ENCODE data around the gene NRXN3.
A peak's percentile ranks its signal among the peaks of the same experiment; 100 is the strongest.

The NRXN3 gene

DNA sequence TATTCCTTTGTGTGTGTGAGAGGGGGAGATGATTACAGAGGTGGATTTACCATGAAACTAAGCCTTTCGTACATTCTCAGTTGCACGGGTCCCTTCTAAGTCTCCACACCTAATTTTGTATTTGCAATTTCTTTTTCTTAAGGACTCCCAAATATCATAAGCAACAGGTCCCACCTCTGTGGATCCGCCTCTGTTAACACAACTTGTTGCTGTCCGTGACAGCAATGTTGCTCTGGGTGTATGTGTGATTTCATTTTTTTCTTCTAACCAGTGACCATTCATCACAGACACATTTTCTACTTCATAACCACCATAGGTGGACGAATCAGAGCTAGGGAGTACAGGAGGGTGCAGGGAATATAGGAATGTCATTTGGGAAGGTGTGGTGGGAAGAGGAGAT is 81.1 kb downstream of the NRXN3 start:
- no peak for DNase-seq (ENCODE audit: low read depth)
- TF ChIP-seq, protein P1, sequence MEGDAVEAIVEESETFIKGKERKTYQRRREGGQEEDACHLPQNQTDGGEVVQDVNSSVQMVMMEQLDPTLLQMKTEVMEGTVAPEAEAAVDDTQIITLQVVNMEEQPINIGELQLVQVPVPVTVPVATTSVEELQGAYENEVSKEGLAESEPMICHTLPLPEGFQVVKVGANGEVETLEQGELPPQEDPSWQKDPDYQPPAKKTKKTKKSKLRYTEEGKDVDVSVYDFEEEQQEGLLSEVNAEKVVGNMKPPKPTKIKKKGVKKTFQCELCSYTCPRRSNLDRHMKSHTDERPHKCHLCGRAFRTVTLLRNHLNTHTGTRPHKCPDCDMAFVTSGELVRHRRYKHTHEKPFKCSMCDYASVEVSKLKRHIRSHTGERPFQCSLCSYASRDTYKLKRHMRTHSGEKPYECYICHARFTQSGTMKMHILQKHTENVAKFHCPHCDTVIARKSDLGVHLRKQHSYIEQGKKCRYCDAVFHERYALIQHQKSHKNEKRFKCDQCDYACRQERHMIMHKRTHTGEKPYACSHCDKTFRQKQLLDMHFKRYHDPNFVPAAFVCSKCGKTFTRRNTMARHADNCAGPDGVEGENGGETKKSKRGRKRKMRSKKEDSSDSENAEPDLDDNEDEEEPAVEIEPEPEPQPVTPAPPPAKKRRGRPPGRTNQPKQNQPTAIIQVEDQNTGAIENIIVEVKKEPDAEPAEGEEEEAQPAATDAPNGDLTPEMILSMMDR (conservative IDR thresholded peaks at IDR 0.05; ENCODE audit: low read depth, low read length) = no peak
- H3K4me3 ChIP-seq (ENCODE audit: low read length) = no peak overlapping the region

DNA sequence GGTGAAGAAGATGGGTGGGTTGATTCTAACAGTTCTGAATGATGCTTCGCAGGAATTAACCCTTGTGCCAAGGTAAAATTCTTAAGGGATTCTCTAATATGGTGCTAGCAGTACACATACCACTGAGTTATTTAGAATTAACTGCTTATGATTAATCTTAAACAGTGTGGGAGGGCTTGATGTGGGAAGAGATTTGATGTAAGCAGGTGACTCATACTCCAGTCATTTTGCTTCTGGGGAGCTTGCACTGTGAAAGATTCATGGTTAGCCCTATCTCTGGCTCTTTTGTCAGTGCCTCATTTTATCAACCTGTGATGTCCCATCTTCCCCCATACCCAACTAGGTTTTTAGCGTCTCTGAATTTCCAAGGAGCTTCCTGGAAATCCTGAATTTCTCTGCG is 83.8 kb downstream of the NRXN3 start:
- no peak overlapping the region for H3K4me3 ChIP-seq (ENCODE audit: low read length)
- TF ChIP-seq, protein P1 (conservative IDR thresholded peaks at IDR 0.05; ENCODE audit: low read depth, low read length) = no peak
- peak; percentile 80 for DNase-seq (ENCODE audit: low read depth)

DNA sequence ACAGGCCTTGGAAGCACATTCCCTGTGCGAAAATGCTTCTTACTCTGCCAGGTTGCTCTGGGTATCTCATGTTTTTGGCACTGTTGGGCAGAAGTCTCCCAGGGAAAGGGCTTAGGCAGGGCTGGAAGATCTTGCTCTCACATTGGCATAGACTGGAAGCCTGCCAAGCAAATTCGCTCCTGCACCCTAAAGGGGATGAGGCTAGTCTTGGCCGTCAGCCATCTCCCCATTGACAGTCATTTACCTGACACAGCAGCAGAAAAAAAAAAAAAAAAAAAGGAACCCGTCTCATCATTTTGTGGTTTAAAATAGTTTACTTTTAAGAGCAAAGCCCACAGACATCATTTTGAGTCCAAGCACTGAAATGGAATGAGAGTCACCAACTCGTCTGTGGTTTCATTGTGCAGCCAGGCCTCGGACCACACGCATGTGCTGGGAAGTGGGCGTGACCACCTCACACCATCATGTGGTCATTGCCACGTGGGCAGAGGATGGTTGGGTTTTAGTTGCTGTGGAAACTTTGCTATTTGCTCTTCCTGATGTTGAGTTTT is 84.8 kb downstream of the NRXN3 start:
- TF ChIP-seq, protein P1 (conservative IDR thresholded peaks at IDR 0.05; ENCODE audit: low read depth, low read length) = no peak
- no peak for DNase-seq (ENCODE audit: low read depth)
- H3K4me3 ChIP-seq (ENCODE audit: low read length) = no peak overlapping the region

DNA sequence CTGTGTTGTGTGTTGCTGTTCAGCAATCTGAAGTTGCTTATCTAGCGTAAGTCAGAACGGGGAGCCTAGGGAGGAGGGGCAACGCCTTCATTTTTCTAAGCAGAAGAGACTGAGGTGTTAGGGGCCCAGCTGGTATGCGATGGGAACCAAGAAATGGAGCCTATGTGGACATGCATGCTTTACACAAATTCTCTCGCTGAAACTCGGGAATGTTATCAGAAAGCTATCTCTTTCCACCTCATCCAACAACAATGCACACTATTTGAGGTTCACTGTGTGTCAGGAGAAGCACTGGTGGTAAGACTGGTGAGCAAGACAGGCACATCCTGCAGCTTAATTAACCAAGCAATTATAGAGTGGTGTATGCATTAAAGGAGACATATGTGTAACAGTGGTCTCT is 89.7 kb downstream of the NRXN3 start:
- TF ChIP-seq, protein P1 (conservative IDR thresholded peaks at IDR 0.05; ENCODE audit: low read depth, low read length) = no peak
- DNase-seq (ENCODE audit: low read depth) = no peak
- H3K4me3 ChIP-seq (ENCODE audit: low read length) = no peak overlapping the region

DNA sequence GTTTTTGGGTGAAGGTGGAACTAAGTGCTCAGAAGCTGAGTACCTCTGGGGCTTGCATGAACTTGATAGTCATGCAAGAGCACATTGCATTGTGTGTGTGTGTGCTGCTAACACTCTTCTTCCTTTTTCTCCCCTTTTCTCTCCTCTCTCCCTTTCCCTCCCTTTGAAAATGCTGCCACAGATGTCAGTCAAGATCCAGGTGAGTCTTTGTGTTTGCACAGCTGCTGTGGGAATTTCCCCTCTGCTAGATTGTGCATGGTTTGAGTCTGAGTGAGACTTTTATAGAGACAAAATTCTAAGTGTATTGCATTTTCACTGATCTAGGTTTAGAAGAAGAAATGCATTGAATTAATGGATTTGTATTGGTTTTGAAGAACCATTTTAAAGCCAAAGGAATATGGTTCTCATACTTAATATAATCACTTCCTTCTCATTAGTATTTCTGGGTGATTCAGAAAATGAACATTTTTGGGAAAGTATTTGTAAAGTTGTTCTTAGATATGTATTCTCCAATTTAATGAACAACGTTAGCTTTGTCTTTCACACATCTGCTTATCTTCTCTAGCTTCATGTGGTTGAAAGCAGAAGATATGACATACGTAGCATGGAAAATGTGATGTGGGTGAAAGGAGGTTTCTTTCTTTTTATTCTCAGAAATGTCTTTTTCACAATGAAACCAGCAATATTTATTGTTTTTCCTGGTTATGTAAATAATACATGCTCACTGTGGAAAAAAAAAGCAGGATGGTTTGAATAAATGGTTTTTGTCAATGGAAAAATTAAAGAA is 108.5 kb downstream of the NRXN3 start:
- H3K4me3 ChIP-seq (ENCODE audit: low read length) = no peak overlapping the region
- no peak for DNase-seq (ENCODE audit: low read depth)
- TF ChIP-seq, protein P1 (conservative IDR thresholded peaks at IDR 0.05; ENCODE audit: low read depth, low read length) = no peak

DNA sequence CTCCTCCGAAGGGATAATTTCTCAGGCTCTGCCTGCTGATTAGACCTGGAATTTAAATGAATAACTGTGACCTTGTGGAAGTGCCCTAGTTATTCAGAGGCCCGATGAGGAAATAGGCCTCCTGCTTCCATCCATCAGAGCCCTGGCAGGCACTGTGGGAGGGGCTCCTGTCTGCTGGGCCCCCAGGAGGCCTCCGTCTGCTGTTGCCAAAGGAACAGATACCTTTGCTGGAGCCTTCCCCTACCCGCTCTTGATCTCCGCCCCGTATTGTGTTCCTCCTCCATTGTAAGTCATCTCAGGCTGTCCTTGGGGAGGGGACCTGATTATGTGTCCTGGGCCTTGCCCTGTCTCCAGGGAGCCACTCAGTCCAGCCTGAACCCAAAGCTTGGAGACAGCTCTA is 112.3 kb downstream of the NRXN3 start:
- DNase-seq (ENCODE audit: low read depth) = no peak
- H3K4me3 ChIP-seq (ENCODE audit: low read length) = no peak overlapping the region
- TF ChIP-seq, protein P1 (conservative IDR thresholded peaks at IDR 0.05; ENCODE audit: low read depth, low read length) = no peak

DNA sequence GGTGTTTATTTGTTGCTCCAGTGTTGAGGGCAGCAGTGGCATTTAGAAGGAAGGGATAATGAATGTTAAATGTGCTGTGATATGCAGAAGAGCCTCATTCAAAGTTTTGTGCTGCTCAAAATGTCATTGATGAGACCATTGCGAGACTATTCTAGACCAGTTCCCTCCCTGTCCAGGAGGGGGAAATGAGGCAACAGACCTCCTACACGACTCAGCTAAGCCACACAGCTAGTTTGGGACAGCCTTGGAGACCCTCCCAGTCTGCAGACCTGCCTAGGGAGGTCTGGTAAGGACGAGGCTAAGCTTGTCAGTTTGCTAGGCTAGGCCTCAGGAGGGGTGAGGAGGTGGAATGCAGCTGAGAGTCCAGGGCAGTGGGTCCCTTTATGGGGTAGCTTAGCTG is 116.0 kb downstream of the NRXN3 start:
- TF ChIP-seq, protein P1 (conservative IDR thresholded peaks at IDR 0.05; ENCODE audit: low read depth, low read length) = no peak
- DNase-seq (ENCODE audit: low read depth) = no peak
- H3K4me3 ChIP-seq (ENCODE audit: low read length) = no peak overlapping the region
